HL-60/S4 treated with retinoic acid at 250 ng/mL for 4 days and 3 days (cell line): ENCODE measurements around the gene FBXO34.

ENCODE experiments used
- in situ Hi-C: fragments of 300-500 bp; cut with MboI; formaldehyde crosslinking; loops from 2 replicates; pipeline ENCODE4 v1.7.0; 2022; ENCODE audit warnings: low sequenced_read_pairs

FBXO34 gene

GRCh38 chr14:55271572-55272298 is 514 bp downstream of the FBXO34 start:
- in situ Hi-C loops: no loop called here

- in situ Hi-C loops: no loop called here
Observed at GRCh38 chr14:55272387-55272786, 1.2 kb downstream of the FBXO34 start.

- in situ Hi-C loops: no loop called here
Observed at GRCh38 chr14:55272922-55273321, 1.7 kb downstream of the FBXO34 start.

- in situ Hi-C loops: no loop called here
Observed at GRCh38 chr14:55274146-55274545, 2.9 kb downstream of the FBXO34 start.

GRCh38 chr14:55274751-55275150 is 3.5 kb downstream of the FBXO34 start:
- in situ Hi-C loops: no loop called here

GRCh38 chr14:55276736-55277135 is 5.5 kb downstream of the FBXO34 start:
- in situ Hi-C loops: no loop called here

GRCh38 chr14:55277972-55278740 is 6.9 kb downstream of the FBXO34 start:
- in situ Hi-C loops: no loop called here

GRCh38 chr14:55279384-55279783 is 8.2 kb downstream of the FBXO34 start:
- in situ Hi-C loops: no loop called here

- in situ Hi-C loops: no loop called here
Observed at GRCh38 chr14:55281316-55281839, 10.2 kb downstream of the FBXO34 start.

GRCh38 chr14:55285048-55285652 is 13.9 kb downstream of the FBXO34 start:
- in situ Hi-C loops: no loop called here

- in situ Hi-C loops: no loop called here
Observed at GRCh38 chr14:55288439-55288838, 17.2 kb downstream of the FBXO34 start.

GRCh38 chr14:55291480-55292081 is 20.4 kb downstream of the FBXO34 start:
- in situ Hi-C loops: no loop called here

GRCh38 chr14:55294603-55295002 is 23.4 kb downstream of the FBXO34 start:
- in situ Hi-C loops: no loop called here

GRCh38 chr14:55297611-55298499 is 26.6 kb downstream of the FBXO34 start:
- in situ Hi-C loops: no loop called here

- in situ Hi-C loops: no loop called here
Observed at GRCh38 chr14:55298500-55298822, 27.2 kb downstream of the FBXO34 start.

- in situ Hi-C loops: no loop called here
Observed at GRCh38 chr14:55301437-55302121, 30.4 kb downstream of the FBXO34 start.

GRCh38 chr14:55302367-55303124 is 31.3 kb downstream of the FBXO34 start:
- in situ Hi-C loops: no loop called here

- in situ Hi-C loops: no loop called here
Observed at GRCh38 chr14:55303125-55303499, 31.9 kb downstream of the FBXO34 start.

- in situ Hi-C loops: no loop called here
Observed at GRCh38 chr14:55303691-55304145, 32.5 kb downstream of the FBXO34 start.
